H9 (cell line): ENCODE results near the gene PRX. TPM values are rescaled to one million over a fixed set of nuclear protein-coding genes. Genes with fewer than 3 reads are reported as not detected.

ENCODE experiments used
- DNase-seq: peaks from one replicate; pipeline ENCODE4 v3.0.0-alpha.2; 2017
- H2AFZ ChIP-seq: one replicate; pipeline ENCODE4 v1.6.1; 2013; ENCODE audit warnings: mild to moderate bottlenecking, low read length, control low read depth, moderate library complexity
- H2AK5ac ChIP-seq: 2 replicates; pipeline ENCODE4 v1.6.1; 2013; ENCODE audit warnings: low read length, control low read depth, mixed read lengths; ENCODE audit not compliant: insufficient read length
- H2BK120ac ChIP-seq: one replicate; pipeline ENCODE4 v1.6.1; 2013; ENCODE audit warnings: low read depth, mild to moderate bottlenecking, low read length, control low read depth, inconsistent platforms; ENCODE audit not compliant: poor library complexity, severe bottlenecking
- H2BK12ac ChIP-seq: 2 replicates; pipeline ENCODE4 v1.6.1; 2013; ENCODE audit warnings: low read length, control low read depth, mixed read lengths, low read depth; ENCODE audit not compliant: insufficient read length
- H2BK15ac ChIP-seq: 2 replicates; pipeline ENCODE4 v1.6.1; 2013; ENCODE audit warnings: low read depth, low read length, control low read depth
- H2BK20ac ChIP-seq: one replicate; pipeline ENCODE4 v1.6.1; 2013; ENCODE audit warnings: low read depth, mild to moderate bottlenecking, low read length, control low read depth, inconsistent platforms; ENCODE audit not compliant: poor library complexity, severe bottlenecking
- H2BK5ac ChIP-seq: 2 replicates; pipeline ENCODE4 v1.6.1; 2013; ENCODE audit warnings: low read length, control low read depth, mixed read lengths; ENCODE audit not compliant: insufficient read length
- H3K14ac ChIP-seq: 2 replicates; pipeline ENCODE4 v1.6.1; 2013; ENCODE audit warnings: low read length, control low read depth; ENCODE audit not compliant: insufficient read depth
- H3K18ac ChIP-seq: 2 replicates; pipeline ENCODE4 v1.6.1; 2013; ENCODE audit warnings: low read depth, mild to moderate bottlenecking, mixed read lengths, low read length, control low read depth; ENCODE audit not compliant: insufficient read length
- H3K23ac ChIP-seq: 2 replicates; pipeline ENCODE4 v1.6.1; 2013; ENCODE audit warnings: low read length, control low read depth, mixed read lengths, low read depth; ENCODE audit not compliant: insufficient read length
- H3K23me2 ChIP-seq: 2 replicates; pipeline ENCODE4 v1.6.1; 2013; ENCODE audit warnings: low read depth, mild to moderate bottlenecking, mixed read lengths, low read length, control low read depth; ENCODE audit not compliant: insufficient read length, poor library complexity, severe bottlenecking
- H3K27ac ChIP-seq: 2 replicates; pipeline ENCODE4 v1.5.1; 2013; ENCODE audit warnings: low read length, control low read depth, mixed read lengths, low read depth; ENCODE audit not compliant: insufficient read length
- H3K27me3 ChIP-seq: 2 replicates; pipeline ENCODE4 v1.6.1; 2013; ENCODE audit warnings: low read length, control low read depth, inconsistent platforms; ENCODE audit not compliant: insufficient read depth
- H3K4ac ChIP-seq: 2 replicates; pipeline ENCODE4 v1.6.1; 2013; ENCODE audit warnings: low read depth, mild to moderate bottlenecking, control low read depth, inconsistent platforms, low read length, moderate library complexity
- H3K4me1 ChIP-seq: 2 replicates; pipeline ENCODE4 v1.6.1; 2013; ENCODE audit warnings: low read length, control low read depth, inconsistent platforms; ENCODE audit not compliant: insufficient read depth
- H3K4me2 ChIP-seq: 2 replicates; pipeline ENCODE4 v1.6.1; 2013; ENCODE audit warnings: low read length, control low read depth, mixed read lengths; ENCODE audit not compliant: insufficient read length, insufficient read depth
- H3K56ac ChIP-seq: 2 replicates; pipeline ENCODE4 v1.6.1; 2013; ENCODE audit warnings: low read depth, mild to moderate bottlenecking, mixed read lengths, low read length, control low read depth; ENCODE audit not compliant: insufficient read length
- H3K79me1 ChIP-seq: 2 replicates; pipeline ENCODE4 v1.6.1; 2013; ENCODE audit warnings: low read depth, mild to moderate bottlenecking, moderate library complexity, low read length, control low read depth, inconsistent platforms; ENCODE audit not compliant: insufficient read depth, poor library complexity, severe bottlenecking
- H3K79me2 ChIP-seq: 2 replicates; pipeline ENCODE4 v1.6.1; 2013; ENCODE audit warnings: low read length, control low read depth, inconsistent platforms; ENCODE audit not compliant: insufficient read depth
- H3K9ac ChIP-seq: 2 replicates; pipeline ENCODE4 v1.6.1; 2013; ENCODE audit warnings: low read length, control low read depth, mixed read lengths; ENCODE audit not compliant: insufficient read length; ENCODE audit errors: extremely low read depth
- H3K9me3 ChIP-seq: one replicate; pipeline ENCODE4 v1.6.1; 2013; ENCODE audit warnings: low read depth, low read length, inconsistent platforms; ENCODE audit not compliant: control insufficient read depth
- H3T11ph ChIP-seq: one replicate; pipeline ENCODE4 v1.6.1; 2013; ENCODE audit warnings: mild to moderate bottlenecking, low read length, control low read depth, inconsistent platforms
- H4K20me1 ChIP-seq: one replicate; pipeline ENCODE4 v1.6.1; 2013; ENCODE audit not compliant: control insufficient read depth, insufficient read length, insufficient read depth
- H4K5ac ChIP-seq: 2 replicates; pipeline ENCODE4 v1.6.1; 2013; ENCODE audit warnings: low read depth, mild to moderate bottlenecking, mixed read lengths, low read length, control low read depth; ENCODE audit not compliant: insufficient read length
- H4K8ac ChIP-seq: replicated peaks from 2 replicates; pipeline ENCODE4 v1.6.1; 2013; ENCODE audit warnings: low read length, control low read depth, mixed read lengths, low read depth; ENCODE audit not compliant: insufficient read length
- H4K91ac ChIP-seq: 2 replicates; pipeline ENCODE4 v1.6.1; 2013; ENCODE audit warnings: low read depth, mild to moderate bottlenecking, moderate library complexity, mixed read lengths, low read length, control low read depth; ENCODE audit not compliant: insufficient read length
- H3K27ac Mint-ChIP-seq, 3 experiments: 2 replicates in 2 of 3; 3 replicates in 1 of 3; pipeline ENCODE4 v1.8.0; 2020 to 2021; ENCODE audit warnings: mixed read lengths in 3 of 3, mild to moderate bottlenecking in 1 of 3, moderate library complexity in 1 of 3
- H3K27me3 Mint-ChIP-seq: 2 replicates; pipeline ENCODE4 v1.8.0; 2021; ENCODE audit warnings: low read depth, mild to moderate bottlenecking, moderate library complexity, mixed read lengths
- H3K36me3 Mint-ChIP-seq, 3 experiments: 2 replicates in 2 of 3; 3 replicates in 1 of 3; pipeline ENCODE4 v1.8.0; 2020 to 2021; ENCODE audit warnings: low read depth in 3 of 3, mixed read lengths in 3 of 3; ENCODE audit not compliant: insufficient read depth in 1 of 3
- H3K4me1 Mint-ChIP-seq, 2 experiments: 2 replicates each; pipeline ENCODE4 v1.8.0; 2020; ENCODE audit warnings: mixed read lengths in 2 of 2
- H3K4me3 Mint-ChIP-seq, 2 experiments: 2 replicates in 1 of 2; 3 replicates in 1 of 2; pipeline ENCODE4 v1.8.0; 2020 to 2021; ENCODE audit warnings: mild to moderate bottlenecking in 2 of 2, mixed read lengths in 2 of 2, moderate library complexity in 1 of 2
- H3K9me3 Mint-ChIP-seq, 2 experiments: 2 replicates in 1 of 2; 3 replicates in 1 of 2; pipeline ENCODE4 v1.8.0; 2020; ENCODE audit warnings: mild to moderate bottlenecking in 2 of 2, mixed read lengths in 2 of 2, moderate library complexity in 1 of 2
- WGBS: extraction: QIAGEN DNeasy Blood & Tissue Kit; methylation state at CpG from one replicate; pipeline ENCODE4 v1.1.7; 2013; ENCODE audit warnings: missing lambda C conversion rate, low lambda C conversion rate, mixed read lengths; ENCODE audit not compliant: insufficient read length; ENCODE audit errors: extremely low coverage; 5-methylcytosine and 5-hydroxymethylcytosine counted together
- total RNA-seq: library from RNA; stranded (reverse); gene quantifications from 2 replicates; pipeline ENCODE4 v1.2.1, GENCODE V29; 2021
- TF ChIP-seq, protein P1 (sequence below): fragments of 200-600 bp; sonication (generic); conservative IDR thresholded peaks from 3 replicates; pipeline ENCODE4 v1.8.0; 2021; ENCODE audit warnings: antibody characterized with exemption, mild to moderate bottlenecking

PRX gene
- total RNA-seq, 1 experiment from 2014 or later = 4.0 TPM

DNA sequence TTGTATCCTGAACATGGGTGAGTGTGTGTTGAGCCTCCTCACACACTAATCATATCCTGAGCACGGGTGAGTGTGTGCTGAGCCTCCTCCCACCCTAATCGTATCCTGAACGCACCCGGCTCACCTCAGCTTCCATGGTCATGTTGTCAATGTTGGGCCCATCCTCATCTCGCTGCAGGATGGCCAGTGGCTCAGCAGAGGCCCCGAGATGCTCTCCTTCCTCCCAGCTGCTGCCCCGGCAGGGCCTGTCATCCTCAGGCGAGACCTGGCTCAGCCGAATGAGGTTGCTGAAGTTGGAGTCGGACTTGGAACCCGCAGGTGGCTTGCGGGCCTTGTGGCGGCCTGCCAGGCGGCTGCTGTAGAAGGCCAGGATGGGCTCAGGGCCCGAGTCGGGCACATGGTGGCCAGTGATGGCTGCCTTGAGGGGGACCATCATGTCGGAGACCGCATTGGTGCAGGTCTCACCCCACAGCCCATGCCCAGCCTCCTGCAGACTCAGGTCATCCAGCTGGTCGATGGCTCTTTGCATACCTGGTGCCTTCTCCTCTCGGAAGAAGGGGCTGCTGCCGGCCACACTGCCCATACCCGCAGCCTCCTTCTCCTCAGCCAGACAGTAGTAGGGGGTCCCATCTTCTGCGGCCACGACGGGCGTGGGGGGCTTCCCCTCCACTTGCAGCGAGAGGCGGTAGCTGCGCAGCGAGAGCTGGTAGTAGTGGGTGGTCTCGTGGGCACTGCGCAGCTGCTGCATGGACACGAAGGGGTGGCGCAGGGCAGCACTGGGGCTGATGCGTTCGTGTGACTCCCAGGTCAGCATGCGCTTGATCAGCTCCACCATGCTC lies 32.8 kb downstream of the PRX start:
- Histone ChIP-seq H4K8ac (no peak overlapping the region), H3K4ac (no peak overlapping the region), H2BK12ac (no peak overlapping the region), H3K23ac (no peak overlapping the region), H3K18ac (no peak overlapping the region), H4K20me1 (peaks cover 2% of the 10 kb centered on the region), H3K27ac (no peak overlapping the region), H2AFZ (no peak overlapping the region), H3K14ac (no peak overlapping the region), H3K23me2 (no peaks in the 10 kb centered on the region), H2AK5ac (no peak overlapping the region), H3K9ac (no peak overlapping the region), H4K91ac (no peak overlapping the region), H2BK15ac (no peak overlapping the region), H3K27me3 (no peaks in the 10 kb centered on the region), H2BK5ac (no peak overlapping the region), H3K79me1 (no peaks in the 10 kb centered on the region), H2BK20ac (no peak overlapping the region), H4K5ac (no peak overlapping the region), H3T11ph (no peak overlapping the region), H3K79me2 (no peaks in the 10 kb centered on the region), H3K9me3 (no peaks in the 10 kb centered on the region), H3K4me1 (no peaks in the 10 kb centered on the region), H3K56ac (no peak overlapping the region), H3K4me2 (no peak overlapping the region), H2BK120ac (no peak overlapping the region)
- Mint-ChIP-seq H3K4me1 (peaks cover 4 to 9% of the 10 kb centered on the region in 2 experiments), H3K27me3 (peaks cover 5% of the 10 kb centered on the region; the same call in 1 of the 2 replicates), H3K9me3 (no peaks in the 10 kb centered on the region), H3K27ac (peak overlapping the region in 1 of 3 experiments; percentile 19; a peak in 3 of 7 replicates), H3K36me3 (peaks cover 0 to 21% (median 12%) of the 10 kb centered on the region in 3 experiments; a peak in 3 of 7 replicates), H3K4me3 (no peak overlapping the region)
- TF ChIP-seq, protein P1, sequence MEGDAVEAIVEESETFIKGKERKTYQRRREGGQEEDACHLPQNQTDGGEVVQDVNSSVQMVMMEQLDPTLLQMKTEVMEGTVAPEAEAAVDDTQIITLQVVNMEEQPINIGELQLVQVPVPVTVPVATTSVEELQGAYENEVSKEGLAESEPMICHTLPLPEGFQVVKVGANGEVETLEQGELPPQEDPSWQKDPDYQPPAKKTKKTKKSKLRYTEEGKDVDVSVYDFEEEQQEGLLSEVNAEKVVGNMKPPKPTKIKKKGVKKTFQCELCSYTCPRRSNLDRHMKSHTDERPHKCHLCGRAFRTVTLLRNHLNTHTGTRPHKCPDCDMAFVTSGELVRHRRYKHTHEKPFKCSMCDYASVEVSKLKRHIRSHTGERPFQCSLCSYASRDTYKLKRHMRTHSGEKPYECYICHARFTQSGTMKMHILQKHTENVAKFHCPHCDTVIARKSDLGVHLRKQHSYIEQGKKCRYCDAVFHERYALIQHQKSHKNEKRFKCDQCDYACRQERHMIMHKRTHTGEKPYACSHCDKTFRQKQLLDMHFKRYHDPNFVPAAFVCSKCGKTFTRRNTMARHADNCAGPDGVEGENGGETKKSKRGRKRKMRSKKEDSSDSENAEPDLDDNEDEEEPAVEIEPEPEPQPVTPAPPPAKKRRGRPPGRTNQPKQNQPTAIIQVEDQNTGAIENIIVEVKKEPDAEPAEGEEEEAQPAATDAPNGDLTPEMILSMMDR = no peak
- DNase-seq = no peak
- WGBS = no CpG with 5 or more reads among the region's 37 CpGs
